Esophagus squamous epithelium (tissue), 5 donors: ENCODE results near the gene GMDS. TPM values are rescaled to one million over a fixed set of nuclear protein-coding genes. Genes with fewer than 3 reads are reported as not detected.

Experiments
- DNase-seq: peaks from one replicate; lab custom pipeline; 2025; lab: John Stamatoyannopoulos, UW
- H3K27ac ChIP-seq, 4 donors: fragments of 200-600 bp; sonication (generic); one replicate each; pipeline ENCODE4 v1.5.1; 2016 to 2019; ENCODE audit warnings: mild to moderate bottlenecking in 1 of 4
- H3K27me3 ChIP-seq, 4 donors: fragments of 200-600 bp; sonication (generic); 1 replicate in 3 of 4; 2 replicates in 1 of 4; pipeline versions ENCODE4 v1.5.1 to v1.6.0; 2017 to 2021; ENCODE audit warnings: antibody characterized with exemption in 1 of 4
- H3K36me3 ChIP-seq, 3 donors: fragments of 200-600 bp; sonication (generic); one replicate each; pipeline ENCODE4 v1.5.1; 2016 to 2019
- H3K4me1 ChIP-seq, 3 donors: fragments of 200-600 bp; sonication (generic); one replicate each; pipeline ENCODE4 v1.5.1; 2017 to 2019
- H3K4me3 ChIP-seq, 4 donors: fragments of 200-600 bp; sonication (generic); 1 replicate in 3 of 4; 2 replicates in 1 of 4; pipeline ENCODE4 v1.5.1; 2016 to 2019; ENCODE audit warnings: mild to moderate bottlenecking in 2 of 4, moderate library complexity in 1 of 4
- H3K9me3 ChIP-seq, 3 donors: fragments of 200-600 bp; sonication (generic); one replicate each; pipeline ENCODE4 v1.5.1; 2016 to 2019
- CTCF ChIP-seq, 6 experiments: fragments of 450-650 bp in 4 of 6; fragments of 200-600 bp in 2 of 6; sonication (generic) in 2 of 6; IDR thresholded peaks; one replicate each; pipeline ENCODE4 v1.5.1; 2016 to 2019; ENCODE audit warnings: antibody characterized with exemption in 6 of 6, mild to moderate bottlenecking in 4 of 6, moderate library complexity in 4 of 6
- POLR2A ChIP-seq, 4 donors: fragments of 450-650 bp; IDR thresholded peaks; one replicate each; pipeline ENCODE4 v1.6.1; 2017; ENCODE audit warnings: antibody characterized with exemption in 4 of 4, mild to moderate bottlenecking in 4 of 4, moderate library complexity in 3 of 4
- whole genome bisulfite sequencing, 2 donors: methylation state at CpG; one replicate each; pipeline ENCODE4 v1.1.5; 2018; 5-methylcytosine and 5-hydroxymethylcytosine counted together
- intact Hi-C: fragments of 100-400 bp; cut with DNase I; formaldehyde crosslinking; loops from one replicate; pipeline ENCODE4 v1.15.0; 2022
- total RNA-seq, 4 donors: library from RNA; depleted of rRNA; stranded (reverse); fragments of >200 nt; gene quantifications; one replicate each; pipeline ENCODE4 v1.1.0, GENCODE V29; 2016
- donor health status: DM: yes; HTN: yes; CAD: no.

GMDS gene
- total RNA-seq, 4 donors from 2014 or later = 17.9 to 58.7 (median 36.7) TPM

DNA sequence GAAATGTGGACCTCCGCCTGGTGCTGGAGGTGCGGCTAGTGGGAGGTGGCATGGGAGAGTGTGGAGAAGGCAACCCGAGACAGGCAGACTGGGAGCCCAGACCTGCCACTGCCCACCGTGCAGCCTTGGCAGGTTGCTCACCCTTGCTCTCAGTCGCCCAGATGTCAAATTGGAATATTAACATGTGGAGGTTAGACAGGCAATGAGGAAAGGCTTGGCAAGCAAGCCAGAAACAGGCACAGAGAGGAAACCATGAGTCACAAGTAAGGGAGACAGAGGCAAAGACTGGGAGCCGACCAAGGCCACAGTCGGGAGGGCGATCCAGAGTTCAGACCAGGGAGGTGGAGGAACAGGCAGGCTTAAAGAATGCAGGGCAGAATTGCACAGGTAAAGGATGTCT, 457.5 kb downstream of the GMDS start:
- WGBS, 2 donors = 48 to 57% methylated on average over 8 of the region's 8 CpGs
- Histone ChIP-seq H3K36me3 (no peaks in the 10 kb centered on the region), H3K9me3 (no peaks in the 10 kb centered on the region), H3K27ac (no peak overlapping the region), H3K4me1 (peaks cover 0 to 8% (median 0%) of the 10 kb centered on the region in 3 donors), H3K27me3 (no peaks in the 10 kb centered on the region), H3K4me3 (no peak overlapping the region)
- intact Hi-C loops = no loop called here
- TF ChIP-seq POLR2A (IDR thresholded peaks at IDR 0.05) = no peak
- no peak for TF ChIP-seq CTCF (IDR thresholded peaks at IDR 0.05)
- DNase-seq = no peak

- TF ChIP-seq POLR2A (IDR thresholded peaks at IDR 0.05) (no peak), CTCF (IDR thresholded peaks at IDR 0.05) (no peak)
- Histone ChIP-seq H3K27ac (no peak overlapping the region), H3K4me3 (no peak overlapping the region), H3K9me3 (no peaks in the 10 kb centered on the region), H3K36me3 (no peaks in the 10 kb centered on the region), H3K4me1 (peaks cover 0 to 8% (median 0%) of the 10 kb centered on the region in 3 donors), H3K27me3 (no peaks in the 10 kb centered on the region)
- intact Hi-C loops = no loop called here
- DNase-seq = no peak
- 85 to 86% methylated on average over 14 of the region's 15 CpGs for WGBS, 2 donors
These were observed 458.7 kb downstream of the GMDS start for GRCh38 chr6:1786455-1787453.

DNA sequence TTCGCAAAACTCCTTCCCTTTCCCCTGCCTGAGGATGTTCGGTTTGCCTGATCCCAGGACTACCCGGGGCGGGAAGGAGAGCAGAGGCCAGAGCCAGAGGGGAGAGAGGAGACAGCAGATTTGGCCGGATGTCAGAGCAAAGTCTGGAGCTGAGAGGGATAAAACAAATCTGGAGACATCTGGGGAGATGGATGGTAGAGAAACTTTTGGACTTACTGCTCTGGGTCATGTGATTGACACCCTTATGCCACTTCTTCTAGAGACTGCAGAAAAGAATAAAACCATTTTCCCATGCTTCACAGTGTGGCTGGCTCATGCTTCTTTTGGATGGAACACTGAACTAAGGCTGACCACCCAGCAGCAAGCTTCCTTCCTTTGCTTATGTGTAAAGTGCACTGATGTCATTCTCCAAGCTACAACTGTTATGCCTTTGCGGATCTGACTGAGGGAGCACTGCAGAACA, 461.0 kb downstream of the GMDS start:
- Histone ChIP-seq H3K27me3 (no peaks in the 10 kb centered on the region), H3K4me3 (no peak overlapping the region), H3K9me3 (no peaks in the 10 kb centered on the region), H3K27ac (no peak overlapping the region), H3K4me1 (peaks cover 0 to 8% (median 0%) of the 10 kb centered on the region in 3 donors), H3K36me3 (no peaks in the 10 kb centered on the region)
- no peak for DNase-seq
- intact Hi-C loops = no loop called here
- TF ChIP-seq POLR2A (IDR thresholded peaks at IDR 0.05) (no peak), CTCF (IDR thresholded peaks at IDR 0.05) (no peak)
- 63 to 81% methylated on average over 5 to 6 of the region's 6 CpGs for WGBS, 2 donors

GRCh38 chr6:1781817-1782184, 463.6 kb downstream of the GMDS start:
- intact Hi-C loops = no loop called here
- Histone ChIP-seq H3K27ac (no peak overlapping the region), H3K27me3 (no peaks in the 10 kb centered on the region), H3K9me3 (no peaks in the 10 kb centered on the region), H3K4me3 (no peak overlapping the region), H3K36me3 (no peaks in the 10 kb centered on the region), H3K4me1 (no peaks in the 10 kb centered on the region)
- DNase-seq = no peak
- 89 to 95% methylated on average over 4 of the region's 4 CpGs for WGBS, 2 donors
- no peak for TF ChIP-seq POLR2A (IDR thresholded peaks at IDR 0.05)
- no peak for TF ChIP-seq CTCF (IDR thresholded peaks at IDR 0.05)

GRCh38 chr6:1781152-1781816, 464.1 kb downstream of the GMDS start:
- WGBS, 2 donors = 89 to 96% methylated on average over 8 to 11 of the region's 11 CpGs
- no peaks in the 10 kb centered on the region for H3K27me3 ChIP-seq
- H3K4me3 ChIP-seq = no peak overlapping the region
- no peaks in the 10 kb centered on the region for H3K36me3 ChIP-seq
- TF ChIP-seq CTCF (IDR thresholded peaks at IDR 0.05) (no peak), POLR2A (IDR thresholded peaks at IDR 0.05) (no peak)
- no peaks in the 10 kb centered on the region for H3K4me1 ChIP-seq
- H3K9me3 ChIP-seq = no peaks in the 10 kb centered on the region
- intact Hi-C loops = no loop called here
- no peak for DNase-seq
- peak overlapping the region in 1 of 4 donors; percentile 4 for H3K27ac ChIP-seq
